H1 (cell line): ENCODE data around the gene CAVIN1. TPM values are rescaled to one million over a fixed set of nuclear protein-coding genes. Genes with fewer than 3 reads are reported as not detected.

Experiments used
- CTCF ChIA-PET: fragments of 300-600 bp; sonication (Branson Sonifier 250); formaldehyde crosslinking; loops from one replicate; lab custom pipeline; 2021; ENCODE audit not compliant: partially characterized antibody; lab: Charles Lee
- POLR2A ChIA-PET: fragments of 300-600 bp; sonication (Branson Sonifier 250); formaldehyde crosslinking; loops from one replicate; lab custom pipeline; 2021; ENCODE audit warnings: inconsistent platforms; ENCODE audit not compliant: partially characterized antibody; lab: Charles Lee
- DNase-seq, 2 experiments: peaks; one replicate each; pipeline versions ENCODE4 v3.0.0 to v3.0.0-alpha.2; 2010 to 2022; ENCODE audit warnings: low spot score in 2 of 2, low read depth in 1 of 2, mixed read lengths in 1 of 2
- FAIRE-seq: peaks from 2 replicates; lab custom pipeline; 2011; peaks lifted over from hg19 to GRCh38; lab: Jason Lieb, UNC
- H2AFZ ChIP-seq: 2 replicates; pipeline ENCODE4 v1.8.1; 2012; ENCODE audit warnings: low read length, inconsistent platforms
- H2AK5ac ChIP-seq: 2 replicates; pipeline ENCODE4 v1.6.1; 2013; ENCODE audit warnings: low read depth, low read length
- H2BK120ac ChIP-seq: replicated peaks from 2 replicates; pipeline ENCODE3; 2013; ENCODE audit warnings: low read depth, low read length, inconsistent platforms
- H2BK12ac ChIP-seq: 2 replicates; pipeline ENCODE4 v1.6.1; 2013; ENCODE audit warnings: low read depth, low read length
- H2BK15ac ChIP-seq: 2 replicates; pipeline ENCODE4 v1.6.1; 2013; ENCODE audit warnings: low read length
- H2BK20ac ChIP-seq: 2 replicates; pipeline ENCODE4 v1.6.1; 2013; ENCODE audit warnings: low read length
- H2BK5ac ChIP-seq: 2 replicates; pipeline ENCODE4 v1.6.1; 2013; ENCODE audit warnings: low read depth, low read length
- H3K14ac ChIP-seq: 2 replicates; pipeline ENCODE4 v1.6.1; 2013; ENCODE audit warnings: inconsistent platforms; ENCODE audit not compliant: insufficient read length
- H3K18ac ChIP-seq: 2 replicates; pipeline ENCODE4 v1.6.1; 2013; ENCODE audit warnings: low read length; ENCODE audit errors: extremely low read depth
- H3K23ac ChIP-seq: 2 replicates; pipeline ENCODE4 v1.6.1; 2013; ENCODE audit warnings: inconsistent platforms; ENCODE audit not compliant: insufficient read length
- H3K23me2 ChIP-seq: 2 replicates; pipeline ENCODE4 v1.6.1; 2013; ENCODE audit warnings: low read depth, low read length
- H3K27ac ChIP-seq: 2 replicates; pipeline ENCODE4 v1.6.1; 2011; ENCODE audit warnings: low read depth, low read length, inconsistent platforms
- H3K27me3 ChIP-seq, 4 experiments: replicated peaks in 1 of 4; 1 replicate in 1 of 4; 2 replicates in 3 of 4; pipeline versions ENCODE4 v1.6.1 to v1.8.1; 2011 to 2013; ENCODE audit warnings: low read length in 3 of 4, mild to moderate bottlenecking in 3 of 4, inconsistent platforms in 2 of 4, mixed read lengths in 2 of 4, moderate library complexity in 1 of 4; ENCODE audit not compliant: control insufficient read depth in 3 of 4, insufficient read depth in 3 of 4; ENCODE audit errors: extremely low read depth in 1 of 4
- H3K36me3 ChIP-seq, 4 experiments: 2 replicates each; pipeline versions ENCODE4 v1.6.1 to v1.8.1; 2011 to 2013; ENCODE audit warnings: mild to moderate bottlenecking in 4 of 4, low read length in 3 of 4, moderate library complexity in 2 of 4, control low read depth in 1 of 4, inconsistent platforms in 1 of 4; ENCODE audit not compliant: insufficient read depth in 4 of 4, control insufficient read depth in 2 of 4
- H3K4ac ChIP-seq: replicated peaks from 2 replicates; pipeline ENCODE3; 2013; ENCODE audit warnings: low read length, low read depth, mixed read lengths, inconsistent platforms; ENCODE audit not compliant: insufficient read length
- H3K4me1 ChIP-seq, 4 experiments: replicated peaks in 1 of 4; 1 replicate in 1 of 4; 2 replicates in 3 of 4; pipeline versions ENCODE4 v1.6.1 to v1.8.1; 2011 to 2013; ENCODE audit warnings: low read length in 3 of 4, inconsistent platforms in 2 of 4, mixed read lengths in 1 of 4; ENCODE audit not compliant: insufficient read depth in 4 of 4, control insufficient read depth in 3 of 4
- H3K4me2 ChIP-seq, 2 experiments: 2 replicates each; pipeline versions ENCODE4 v1.6.1 to v1.8.1; 2011 to 2013; ENCODE audit warnings: low read depth in 2 of 2, low read length in 2 of 2, control low read depth in 1 of 2, inconsistent platforms in 1 of 2, mild to moderate bottlenecking in 1 of 2; ENCODE audit not compliant: insufficient read depth in 1 of 2
- H3K4me3 ChIP-seq, 4 experiments: fragments of 200-600, 300-600 bp in 1 of 4; sonication (generic), shearing (Covaris generic), sonication (Bioruptor Twin) in 1 of 4; 2 replicates each; pipeline versions ENCODE4 v1.5.1 to v1.8.1; 2011 to 2016; ENCODE audit warnings: low read length in 4 of 4, low read depth in 3 of 4, control low read depth in 2 of 4, inconsistent platforms in 2 of 4, mild to moderate bottlenecking in 2 of 4, mixed read lengths in 1 of 4, moderate library complexity in 1 of 4; ENCODE audit not compliant: insufficient read depth in 2 of 4; ENCODE audit errors: extremely low read depth in 1 of 4
- H3K56ac ChIP-seq: replicated peaks from 2 replicates; pipeline ENCODE3; 2013; ENCODE audit warnings: low read depth, mild to moderate bottlenecking, mixed read lengths, low read length, inconsistent platforms; ENCODE audit not compliant: insufficient read length
- H3K79me1 ChIP-seq: 2 replicates; pipeline ENCODE4 v1.6.1; 2013; ENCODE audit warnings: low read depth, low read length, control low read depth
- H3K79me2 ChIP-seq, 2 experiments: 2 replicates each; pipeline versions ENCODE4 v1.6.1 to v1.8.1; 2012 to 2013; ENCODE audit warnings: low read length in 2 of 2, mild to moderate bottlenecking in 2 of 2, inconsistent platforms in 1 of 2; ENCODE audit not compliant: insufficient read depth in 2 of 2, control insufficient read depth in 1 of 2
- H3K9ac ChIP-seq, 4 experiments: replicated peaks in 1 of 4; 1 replicate in 1 of 4; 2 replicates in 3 of 4; pipeline versions ENCODE4 v1.6.1 to v1.8.1; 2011 to 2013; ENCODE audit warnings: low read depth in 3 of 4, low read length in 3 of 4, control low read depth in 2 of 4, mild to moderate bottlenecking in 2 of 4, moderate library complexity in 2 of 4, inconsistent platforms in 1 of 4; ENCODE audit errors: extremely low read depth in 1 of 4
- H3K9me3 ChIP-seq, 2 experiments: 2 replicates each; pipeline versions ENCODE4 v1.6.1 to v1.8.1; 2012 to 2013; ENCODE audit warnings: mild to moderate bottlenecking in 2 of 2, moderate library complexity in 2 of 2, control low read depth in 1 of 2, inconsistent platforms in 1 of 2, low read depth in 1 of 2, low read length in 1 of 2, mixed read lengths in 1 of 2; ENCODE audit not compliant: insufficient read depth in 2 of 2
- H4K20me1 ChIP-seq, 2 experiments: replicated peaks in 1 of 2; 2 replicates each; pipeline versions ENCODE3 to v1.8.1; 2011 to 2013; ENCODE audit warnings: inconsistent platforms in 2 of 2, low read length in 2 of 2, mild to moderate bottlenecking in 1 of 2; ENCODE audit not compliant: insufficient read depth in 2 of 2, control insufficient read depth in 1 of 2
- H4K5ac ChIP-seq: 2 replicates; pipeline ENCODE4 v1.6.1; 2013; ENCODE audit warnings: low read length, low read depth, mixed read lengths, inconsistent platforms; ENCODE audit not compliant: insufficient read length
- H4K8ac ChIP-seq: 2 replicates; pipeline ENCODE4 v1.8.0; 2013; ENCODE audit warnings: mild to moderate bottlenecking, moderate library complexity, low read length, inconsistent platforms; ENCODE audit not compliant: insufficient read depth; ENCODE audit errors: extremely low read depth
- H4K91ac ChIP-seq: replicated peaks from 2 replicates; pipeline ENCODE3; 2013; ENCODE audit warnings: low read length, mixed read lengths, inconsistent platforms; ENCODE audit not compliant: insufficient read length
- ATF2 ChIP-seq: IDR thresholded peaks from 2 replicates; pipeline ENCODE4 v1.6.1; 2012; ENCODE audit warnings: low read length, inconsistent platforms
- CBX5 ChIP-seq: fragments of 300-800, 300-1000 bp; sonication (generic); IDR thresholded peaks from 2 replicates; pipeline ENCODE4 v1.7.1; 2016; ENCODE audit warnings: antibody characterized with exemption, low read length, low read depth
- CHD1 ChIP-seq: IDR thresholded peaks from 2 replicates; pipeline ENCODE4 v1.6.1; 2012; ENCODE audit warnings: low read depth, low read length, improper control_type of control experiment
- FOSL1 ChIP-seq: IDR thresholded peaks from 2 replicates; pipeline ENCODE4 v1.6.1; 2011; ENCODE audit warnings: mild to moderate bottlenecking, low read depth, low read length, moderate library complexity; ENCODE audit not compliant: insufficient read depth
- GABPA ChIP-seq: IDR thresholded peaks from 2 replicates; pipeline ENCODE4 v1.6.1; 2011; ENCODE audit warnings: mild to moderate bottlenecking, low read length, moderate library complexity, borderline replicate concordance; ENCODE audit not compliant: insufficient read depth
- JUND ChIP-seq: IDR thresholded peaks from 2 replicates; pipeline ENCODE4 v1.6.1; 2011; ENCODE audit warnings: mild to moderate bottlenecking, improper control_type of control experiment, low read length
- POU5F1 ChIP-seq: IDR thresholded peaks from 2 replicates; pipeline ENCODE4 v1.6.1; 2011; ENCODE audit warnings: low read depth, mild to moderate bottlenecking, low read length, moderate library complexity
- RBBP5 ChIP-seq: IDR thresholded peaks from 2 replicates; pipeline ENCODE4 v1.7.1; 2012; ENCODE audit warnings: low read depth, mild to moderate bottlenecking, inconsistent platforms, low read length, moderate library complexity, borderline replicate concordance
- RFX5 ChIP-seq: IDR thresholded peaks from 2 replicates; pipeline ENCODE4 v1.6.1; 2011; ENCODE audit warnings: low read depth, low read length, improper control_type of control experiment, borderline replicate concordance
- SP1 ChIP-seq: IDR thresholded peaks from 2 replicates; pipeline ENCODE4 v1.6.1; 2011; ENCODE audit warnings: low read depth, low read length
- SP2 ChIP-seq: IDR thresholded peaks from 2 replicates; pipeline ENCODE4 v1.6.1; 2012; ENCODE audit warnings: mild to moderate bottlenecking, low read length, inconsistent platforms
- SRF ChIP-seq: IDR thresholded peaks from 2 replicates; pipeline ENCODE4 v1.6.1; 2011; ENCODE audit warnings: mild to moderate bottlenecking, low read depth, low read length, moderate library complexity
- SUZ12 ChIP-seq: fragments of 200-600 bp; sonication (generic); IDR thresholded peaks from 2 replicates; pipeline ENCODE4 v1.6.1; 2012; ENCODE audit warnings: mild to moderate bottlenecking, inconsistent platforms, low read length, moderate library complexity, mixed read lengths
- WGBS, 2 experiments: shearing (Covaris generic) in 1 of 2; methylation state at CpG; one replicate each; pipeline versions ENCODE4 v1.1.6 to v1.1.7; 2013 to 2015; ENCODE audit warnings: low lambda C conversion rate in 2 of 2, mixed read lengths in 2 of 2, inconsistent platforms in 1 of 2, low coverage in 1 of 2, missing lambda C conversion rate in 1 of 2; ENCODE audit not compliant: insufficient replicate concordance in 2 of 2, insufficient coverage in 1 of 2, insufficient read length in 1 of 2; ENCODE audit errors: extremely low coverage in 1 of 2, missing lambda C conversion rate in 1 of 2; 5-methylcytosine and 5-hydroxymethylcytosine counted together
- polyA plus RNA-seq, 7 experiments: library from polyadenylated mRNA; depleted of rRNA in 3 of 7; stranded (reverse) in 5 of 7; unstranded in 2 of 7; fragments of >200 nt in 5 of 7; fragments of 200-250 nt in 2 of 7; gene quantifications; 1 replicate in 5 of 7; 2 replicates in 1 of 7; 4 replicates in 1 of 7; pipeline versions ENCODE4 v1.2.1 to v1.2.3, GENCODE V29; 2011 to 2013; ENCODE audit warnings: missing spikeins in 2 of 7, mixed read lengths in 2 of 7
- total RNA-seq: library from RNA; stranded (reverse); fragmentation: NEBNext Ultra II Directional; extraction: Animal tissue kit (Norgen Biotek cat#: 25700); gene quantifications from 2 replicates; pipeline ENCODE4 v1.2.1, GENCODE V29; 2021

CAVIN1 gene
- total and polyA plus RNA-seq, 2 of the 8 experiments (the other 6 are each of a cell fraction or from before 2014, with no cell fraction given) = 16.2 to 41.6 TPM

- H3K36me3 ChIP-seq = no peaks in the 10 kb centered on the region
- peaks cover 2 to 3% of the 10 kb centered on the region in 2 experiments for H4K20me1 ChIP-seq
- no peak overlapping the region for H4K5ac ChIP-seq
- no peak overlapping the region for H3K4me3 ChIP-seq
- H3K23me2 ChIP-seq = no peaks in the 10 kb centered on the region
- H2BK20ac ChIP-seq = no peak overlapping the region
- H2AFZ ChIP-seq = no peak overlapping the region
- CTCF ChIA-PET = interaction anchor here (1.7 to 23.6 kb wide), 4 partner anchors 10 to 91 kb away, joined by 4 to 542 read pairs (median 16); no protein-coding TSS in a partner anchor
- H3K18ac ChIP-seq = no peak overlapping the region
- no peak overlapping the region for H3K14ac ChIP-seq
- 79% methylated on average over 5 of the region's 5 CpGs; no CpG with 5 or more reads in 1 of the 2 experiments for WGBS, 2 experiments
- no peak overlapping the region for H2AK5ac ChIP-seq
- H3K79me2 ChIP-seq = no peaks in the 10 kb centered on the region; a peak in 1 of 4 replicates
- H3K56ac ChIP-seq = no peak overlapping the region
- no peak overlapping the region for H2BK120ac ChIP-seq
- H2BK12ac ChIP-seq = no peak overlapping the region
- POLR2A ChIA-PET = interaction anchor here (0.6 to 3.8 kb wide), 4 partner anchors 13 to 114 kb away, joined by 3 to 12 read pairs (median 4); partner anchors contain the start of gene CAVIN1
- peaks cover 10 to 18% (median 13%) of the 10 kb centered on the region in 4 experiments for H3K4me1 ChIP-seq
- H3K9me3 ChIP-seq = no peaks in the 10 kb centered on the region
- H3K9ac ChIP-seq = no peak overlapping the region
- no peaks in the 10 kb centered on the region for H3K27me3 ChIP-seq
- H3K79me1 ChIP-seq = peaks cover 5% of the 10 kb centered on the region
- H3K27ac ChIP-seq = no peak overlapping the region
- no peak overlapping the region for H4K91ac ChIP-seq
- FAIRE-seq (no peak), DNase-seq (no peak)
- no peak overlapping the region for H2BK15ac ChIP-seq
- H3K4me2 ChIP-seq = no peak overlapping the region
- H2BK5ac ChIP-seq = no peak overlapping the region
- H3K4ac ChIP-seq = no peak overlapping the region
- H4K8ac ChIP-seq = no peak overlapping the region
- no peak overlapping the region for H3K23ac ChIP-seq
- no peak for TF ChIP-seq POU5F1
- TF ChIP-seq CBX5 = no peak
- no peak for TF ChIP-seq SP2
- no peak for TF ChIP-seq RFX5
- no peak for TF ChIP-seq JUND
- TF ChIP-seq SRF = no peak
- no peak for TF ChIP-seq CHD1
- TF ChIP-seq SP1 = no peak
- TF ChIP-seq FOSL1 = no peak
- no peak for TF ChIP-seq GABPA
- TF ChIP-seq RBBP5 = no peak
- no peak for TF ChIP-seq ATF2
- TF ChIP-seq SUZ12 = no peak
These were observed 12.8 kb downstream of the CAVIN1 start for GRCh38 chr17:42410319-42410685.
